ENCODE measurements around the gene HOXA10. TPM values are rescaled to one million over a fixed set of nuclear protein-coding genes. Genes with fewer than 3 reads are reported as not detected.

The HOXA10 gene
- total RNA-seq, 1 donor from 2014 or later: not detected

- intact Hi-C loops (cut with micrococcal nuclease): no loop called here
These were observed 51.8 kb downstream of the HOXA10 start for GRCh38 chr7:27122077-27122910.

DNA sequence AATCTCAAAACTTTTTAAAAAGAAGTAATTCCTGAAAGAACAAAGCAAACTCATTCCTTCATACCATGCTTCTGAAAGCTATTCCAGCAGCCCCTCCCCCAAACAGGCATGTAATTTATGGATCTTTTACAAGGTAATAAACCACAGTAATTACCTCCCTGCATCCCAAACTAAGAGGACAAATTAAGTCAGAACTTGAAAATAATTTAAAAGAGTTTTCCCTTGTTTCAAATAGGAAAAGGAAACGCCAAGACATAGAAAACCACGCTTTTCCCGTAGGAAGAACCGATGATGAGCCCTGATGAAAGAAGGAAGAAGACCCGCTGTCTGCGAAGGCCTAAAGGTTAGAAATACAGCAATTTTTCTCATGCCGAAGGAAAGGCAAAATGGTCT is 52.4 kb downstream of the HOXA10 start:
- intact Hi-C loops (cut with micrococcal nuclease): no loop called here

Other genes with a start within 250 kb of the HOXA10 start
- gene HOXA1, start 78.3 kb downstream of the HOXA10 start, total RNA-seq: 0.22 and 0.41 TPM in 2 replicates
- gene HOXA2, start 71.6 kb downstream of the HOXA10 start, total RNA-seq: not detected in 2 replicates
- gene HOXA4, start 43.6 kb downstream of the HOXA10 start, total RNA-seq: 0.22 TPM in 1 of 2 replicates, not detected in the other
- not detected in 2 replicates for gene HOXA5, start 30.6 kb downstream of the HOXA10 start, total RNA-seq
- gene HOXA6, start 26.5 kb downstream of the HOXA10 start, total RNA-seq: not detected in 2 replicates
- gene HOXA3, start 21.7 kb downstream of the HOXA10 start, total RNA-seq: not detected in 2 replicates
- gene HOXA7, start 17.6 kb downstream of the HOXA10 start, total RNA-seq: not detected in 2 replicates
- gene HOXA9, start 8.8 kb downstream of the HOXA10 start, total RNA-seq: not detected in 2 replicates
- not detected in 2 replicates for gene HOXA11, start 10.9 kb upstream of the HOXA10 start, total RNA-seq
- gene HOXA13, start 25.8 kb upstream of the HOXA10 start, total RNA-seq: not detected in 2 replicates
- gene EVX1, start 68.5 kb upstream of the HOXA10 start, total RNA-seq: not detected in 2 replicates